Stimulated activated CD4-positive, alpha-beta T cell treated with anti-CD3 and anti-CD28 coated beads, TNF-alpha, amount 100 ng/mL, for 48 hours (primary cell): Measurements from ENCODE around the gene SAMD14.
A peak's percentile ranks its signal among the peaks of the same experiment; 100 is the strongest.

Source experiments
- DNase-seq, 3 donors: peaks; one replicate each; pipeline ENCODE4 v3.0.0-alpha.2; 2020; ENCODE audit warnings: low read depth in 3 of 3

SAMD14 gene

DNA sequence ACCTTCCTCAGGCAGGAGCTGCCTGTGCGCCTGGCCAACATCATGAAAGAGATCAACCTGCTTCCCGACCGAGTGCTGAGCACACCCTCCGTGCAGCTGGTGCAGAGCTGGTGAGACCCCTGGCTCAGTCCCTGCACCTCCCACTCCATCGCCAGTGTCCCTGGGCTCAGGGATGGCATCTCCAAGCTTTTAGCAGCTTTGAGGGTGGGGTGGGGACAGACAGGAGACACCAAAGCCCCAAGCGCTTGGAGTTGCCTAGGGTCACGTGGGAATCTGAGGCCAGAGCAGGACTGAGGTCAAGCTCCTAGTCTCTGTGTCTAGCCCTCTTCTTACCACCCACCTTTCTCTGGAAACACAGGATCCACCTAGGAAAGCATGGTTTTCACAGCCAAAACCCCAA lies 32.5 kb downstream of the SAMD14 start:
- no peak for DNase-seq

DNA sequence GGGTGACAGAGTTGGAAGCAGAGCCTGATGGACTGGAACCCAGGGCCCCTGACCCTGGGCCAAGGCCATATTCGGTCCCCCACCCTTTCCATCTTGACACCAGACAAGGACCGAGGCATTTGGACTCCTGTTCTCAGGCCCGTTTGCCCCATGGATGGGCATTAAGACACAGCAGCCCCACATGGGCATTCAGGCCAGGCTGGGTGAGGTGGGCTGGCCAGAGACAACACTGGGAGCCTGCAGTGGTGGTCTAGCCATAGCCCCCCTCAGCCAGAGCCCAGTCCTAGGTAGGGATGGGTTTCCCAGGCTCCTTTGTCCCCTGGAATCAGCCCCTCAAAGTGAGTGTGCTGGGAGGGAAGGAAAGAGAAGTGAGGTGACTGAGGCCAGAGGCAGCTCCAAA lies 33.2 kb downstream of the SAMD14 start:
- no peak for DNase-seq

DNA sequence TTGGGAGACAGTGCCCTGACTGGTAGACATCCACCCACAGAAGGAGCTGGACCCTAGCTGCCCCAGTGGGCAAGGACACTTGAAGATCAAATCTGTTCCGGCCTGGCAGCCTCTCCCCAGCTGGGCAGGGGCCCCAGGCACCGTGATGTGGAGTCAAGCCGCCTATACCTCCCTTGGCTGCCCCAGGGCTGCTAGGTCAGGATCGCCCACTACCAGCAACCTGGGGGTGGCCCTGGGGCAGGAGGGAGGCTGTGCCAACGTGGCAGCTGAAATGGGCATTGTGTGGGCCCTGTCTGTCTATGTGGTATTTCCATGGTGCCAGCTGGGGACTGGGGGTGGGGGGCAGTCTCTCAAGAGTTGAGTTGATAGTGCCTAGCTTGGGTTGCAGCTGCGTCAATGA lies 33.9 kb downstream of the SAMD14 start:
- no peak for DNase-seq

DNA sequence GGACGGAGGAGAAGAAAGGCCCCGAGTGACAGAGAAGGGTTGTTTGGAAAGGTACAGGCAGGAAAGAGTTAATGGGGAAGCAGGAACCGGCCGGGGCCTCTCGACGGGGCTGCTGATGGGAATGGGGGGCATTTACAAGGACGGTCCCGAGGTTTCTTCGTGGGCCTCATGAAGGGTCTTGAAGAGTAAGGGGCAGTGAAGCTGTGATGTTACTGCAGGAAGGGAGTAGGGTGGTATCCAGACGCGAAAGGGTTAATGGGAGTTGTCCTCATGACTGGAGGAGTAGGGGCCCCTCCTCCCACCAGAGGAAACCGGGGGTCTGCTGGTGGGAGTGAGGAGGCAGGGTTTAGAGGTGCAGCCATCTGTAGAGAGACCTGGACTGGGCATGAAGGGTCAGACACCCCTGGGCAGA lies 34.3 kb downstream of the SAMD14 start:
- DNase-seq, result no peak

DNA sequence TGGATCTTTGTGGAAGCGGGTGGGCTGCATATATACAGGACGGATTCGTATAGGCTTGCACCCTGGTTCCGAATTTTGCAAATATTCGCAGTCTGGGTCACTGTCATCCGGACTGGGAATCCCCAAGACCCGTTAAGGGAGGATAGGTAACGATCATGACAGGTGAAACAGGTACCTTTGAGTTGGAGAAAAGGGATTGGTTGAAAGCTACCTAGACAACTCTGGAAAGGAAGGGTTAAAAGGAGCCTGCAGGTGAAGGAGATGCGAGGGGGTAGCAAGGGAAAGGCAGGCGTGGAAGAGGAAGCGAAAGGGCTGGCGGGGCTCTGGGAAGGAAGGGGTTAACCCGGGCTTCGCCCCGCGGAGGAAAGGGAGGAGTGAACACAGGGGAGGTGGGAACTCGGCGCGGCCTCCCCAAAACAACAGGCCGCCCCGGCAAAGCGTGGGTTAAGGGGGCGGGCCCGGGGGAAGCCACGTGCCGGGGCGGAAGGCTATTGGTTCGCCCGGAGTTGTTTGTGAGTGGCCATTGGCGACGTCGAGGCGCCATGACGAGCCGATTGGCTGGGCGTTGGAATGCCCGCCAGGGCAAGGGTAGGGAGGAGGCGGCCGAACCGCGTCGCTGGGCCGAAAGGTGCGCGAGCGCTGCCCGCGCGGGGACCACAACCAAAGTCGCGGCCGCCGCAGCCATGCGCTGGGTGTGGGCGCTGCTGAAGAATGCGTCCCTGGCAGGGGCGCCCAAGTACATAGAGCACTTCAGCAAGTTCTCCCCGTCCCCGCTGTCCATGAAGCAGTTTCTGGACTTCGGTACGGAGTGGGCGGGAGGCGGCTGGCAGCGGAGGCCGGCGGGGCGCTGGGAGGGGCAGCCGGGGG lies 35.0 kb downstream of the SAMD14 start, which contains the start of gene PDK2:
TSS of gene PDK2 (plus strand) at position 599 of the 867 bp plus-strand sequence. CDS start at position 684, 85 bp downstream.
- peak; percentile 89 to 91 (median 91) for DNase-seq

DNA sequence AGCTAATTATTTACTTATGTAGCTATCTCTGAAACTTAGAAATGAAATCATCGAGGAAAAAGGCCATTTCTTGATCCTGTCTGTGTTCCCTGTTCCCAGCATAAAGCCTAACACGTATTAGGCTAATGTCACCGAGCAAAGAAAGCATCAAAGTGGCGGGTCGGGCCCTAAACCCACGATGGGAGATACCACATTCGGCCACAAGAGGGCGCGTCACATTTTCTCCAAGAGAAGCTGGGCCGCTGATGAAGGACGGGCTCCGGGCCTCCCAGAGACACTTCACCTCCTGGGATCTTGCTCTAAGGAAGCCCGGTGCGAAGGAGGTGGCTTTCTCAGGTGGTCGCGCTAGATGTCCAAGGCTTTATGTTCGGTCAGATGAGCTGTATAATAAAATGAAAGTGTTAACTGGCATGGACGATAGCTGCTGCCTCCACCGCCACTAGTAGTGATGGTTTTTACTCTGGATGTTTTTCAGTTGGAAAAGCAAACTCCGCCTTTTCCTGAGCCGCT lies 35.7 kb downstream of the SAMD14 start:
- DNase-seq, result peak; percentile 75 to 89 (median 88)

DNA sequence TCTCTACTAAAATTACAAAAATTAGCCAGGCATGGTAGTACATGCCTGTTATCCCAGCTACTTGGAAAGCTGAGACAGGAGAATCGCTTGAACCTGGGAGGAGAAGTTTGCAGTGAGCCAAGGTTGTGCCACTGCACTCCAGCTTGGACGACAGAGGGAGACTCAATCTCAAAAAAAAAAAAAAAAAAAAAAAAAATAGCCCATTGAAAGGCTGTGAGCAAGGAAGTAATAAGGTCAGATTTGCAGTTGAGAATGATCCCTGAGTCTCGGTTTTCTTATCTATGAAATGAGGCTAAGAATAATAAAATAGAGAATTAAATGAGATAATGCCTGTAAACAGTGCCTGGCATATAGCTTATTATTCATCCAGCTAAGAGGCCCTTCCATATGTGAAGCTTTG lies 36.2 kb downstream of the SAMD14 start:
- no peak for DNase-seq

DNA sequence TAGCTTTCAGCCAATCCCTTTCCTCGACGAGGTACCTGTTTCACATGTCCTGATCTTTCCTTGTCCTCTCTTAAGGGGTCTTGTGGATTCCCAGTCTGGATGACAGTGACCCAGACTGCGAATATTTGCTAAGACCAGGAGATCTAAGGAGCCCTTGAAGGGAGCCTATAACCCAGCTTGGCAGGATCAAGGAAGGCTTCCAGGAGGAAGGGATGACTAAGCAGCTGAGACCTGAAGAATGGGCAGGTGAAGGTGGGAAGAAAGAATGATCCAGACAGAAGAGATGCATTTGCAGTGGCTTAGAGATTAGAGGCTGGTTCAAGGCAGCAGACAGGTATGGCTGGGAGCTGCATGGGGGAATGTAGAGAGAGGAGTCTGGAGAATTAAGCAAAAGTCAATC lies 36.7 kb downstream of the SAMD14 start:
- DNase-seq, result no peak

DNA sequence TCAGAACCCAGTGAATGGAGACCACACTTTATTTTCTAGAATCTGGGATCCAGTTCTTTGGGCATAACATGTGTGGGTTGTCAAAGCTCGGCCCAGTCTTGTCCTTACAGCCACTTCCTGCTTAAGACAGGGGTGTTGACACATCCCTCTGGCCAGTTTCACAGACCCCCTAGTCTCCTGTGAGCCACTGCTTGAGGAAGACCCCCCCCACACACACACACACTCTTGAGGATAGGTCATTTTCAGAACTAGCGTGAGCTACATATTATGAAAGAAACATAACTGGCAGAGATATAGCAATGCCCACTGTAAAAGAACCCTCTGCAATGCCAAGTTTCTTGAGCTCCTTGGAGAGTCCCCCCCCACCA lies 38.1 kb downstream of the SAMD14 start:
- no peak for DNase-seq

DNA sequence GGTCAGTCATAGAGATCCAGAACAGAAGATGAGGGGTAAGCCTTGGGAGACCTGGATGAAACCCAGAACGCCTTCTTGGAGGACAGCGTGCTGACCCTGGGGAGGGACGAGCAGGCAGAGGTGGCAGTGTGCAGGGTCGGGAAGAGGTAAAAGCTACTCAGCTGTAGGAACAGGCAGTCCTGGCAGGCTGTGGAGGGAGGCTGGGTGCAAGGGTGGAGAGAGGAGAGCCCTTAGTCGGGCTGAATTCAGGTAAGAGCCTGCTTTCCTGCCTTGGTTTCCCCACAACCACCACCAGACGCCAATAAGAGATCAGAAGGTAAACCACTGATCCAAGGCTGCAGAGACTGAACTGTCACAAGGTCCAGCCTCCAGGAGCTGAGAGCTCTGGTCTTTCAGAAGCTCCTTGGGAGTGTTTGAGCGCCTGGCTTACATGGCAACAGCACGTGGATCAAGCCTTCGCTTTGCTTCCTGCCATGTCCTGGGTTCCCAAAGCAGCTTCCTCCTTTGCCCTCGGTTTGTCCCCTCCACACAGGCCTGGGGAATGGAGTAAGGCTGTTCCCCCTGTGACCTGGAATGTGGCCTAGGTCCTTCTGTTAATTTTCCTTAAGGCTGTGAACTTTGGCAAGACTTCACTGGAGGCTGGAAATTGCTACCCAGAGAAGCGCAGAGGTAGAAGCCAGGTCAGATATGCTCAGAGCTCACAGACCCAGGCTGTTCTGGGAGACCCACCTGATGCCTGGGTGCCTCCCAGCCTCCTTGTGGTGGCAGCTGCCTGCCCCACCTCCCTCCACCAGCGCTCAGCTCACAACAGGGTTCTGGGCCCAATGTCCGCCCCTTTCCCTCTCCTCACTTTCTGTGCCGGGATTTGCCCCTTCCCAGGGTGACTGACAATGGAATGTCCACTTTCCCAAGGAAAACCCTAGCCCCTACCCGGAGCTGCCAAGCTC lies 38.7 kb downstream of the SAMD14 start:
- no peak for DNase-seq

DNA sequence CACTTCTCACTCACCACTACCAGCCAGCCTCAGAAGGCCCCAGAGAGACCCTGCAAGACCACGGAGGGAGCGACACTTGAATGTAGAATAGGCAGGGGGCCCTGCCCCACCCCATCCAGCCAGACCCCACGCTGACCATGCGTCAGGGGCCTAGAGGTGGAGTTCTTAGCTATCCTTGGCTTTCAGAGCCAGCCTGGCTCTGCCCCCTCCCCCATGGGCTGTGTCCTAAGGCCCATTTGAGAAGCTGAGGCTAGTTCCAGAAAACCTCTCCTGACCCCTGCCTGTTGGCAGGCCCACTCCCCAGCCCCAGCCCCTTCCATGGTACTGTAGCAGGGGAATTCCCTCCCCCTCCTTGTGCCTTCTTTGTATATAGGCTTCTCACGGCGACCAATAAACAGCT lies 39.9 kb downstream of the SAMD14 start:
- no peak for DNase-seq

DNA sequence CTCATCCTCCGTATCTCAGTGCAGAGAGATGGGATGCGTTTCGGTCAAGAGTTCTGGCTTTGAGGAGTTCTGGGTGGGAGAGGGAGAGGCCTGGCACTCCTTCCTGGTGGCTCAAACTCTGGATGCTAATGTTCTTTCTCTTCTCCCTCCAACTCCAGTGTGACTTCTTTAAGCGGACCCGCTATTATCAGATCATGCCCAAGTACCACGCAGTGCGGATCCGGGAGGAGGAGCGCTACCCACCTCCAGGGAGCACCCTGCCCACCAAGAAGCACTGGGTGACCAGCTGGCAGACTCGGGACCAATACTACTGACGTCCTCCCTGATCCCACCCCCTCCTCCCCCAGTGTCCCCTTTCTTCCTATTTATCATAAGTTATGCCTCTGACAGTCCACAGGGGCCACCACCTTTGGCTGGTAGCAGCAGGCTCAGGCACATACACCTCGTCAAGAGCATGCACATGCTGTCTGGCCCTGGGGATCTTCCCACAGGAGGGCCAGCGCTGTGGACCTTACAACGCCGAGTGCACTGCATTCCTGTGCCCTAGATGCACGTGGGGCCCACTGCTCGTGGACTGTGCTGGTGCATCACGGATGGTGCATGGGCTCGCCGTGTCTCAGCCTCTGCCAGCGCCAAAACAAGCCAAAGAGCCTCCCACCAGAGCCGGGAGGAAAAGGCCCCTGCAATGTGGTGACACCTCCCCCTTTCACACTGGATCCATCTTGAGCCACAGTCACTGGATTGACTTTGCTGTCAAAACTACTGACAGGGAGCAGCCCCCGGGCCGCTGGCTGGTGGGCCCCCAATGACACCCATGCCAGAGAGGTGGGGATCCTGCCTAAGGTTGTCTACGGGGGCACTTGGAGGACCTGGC lies 40.8 kb downstream of the SAMD14 start:
- DNase-seq, result no peak

DNA sequence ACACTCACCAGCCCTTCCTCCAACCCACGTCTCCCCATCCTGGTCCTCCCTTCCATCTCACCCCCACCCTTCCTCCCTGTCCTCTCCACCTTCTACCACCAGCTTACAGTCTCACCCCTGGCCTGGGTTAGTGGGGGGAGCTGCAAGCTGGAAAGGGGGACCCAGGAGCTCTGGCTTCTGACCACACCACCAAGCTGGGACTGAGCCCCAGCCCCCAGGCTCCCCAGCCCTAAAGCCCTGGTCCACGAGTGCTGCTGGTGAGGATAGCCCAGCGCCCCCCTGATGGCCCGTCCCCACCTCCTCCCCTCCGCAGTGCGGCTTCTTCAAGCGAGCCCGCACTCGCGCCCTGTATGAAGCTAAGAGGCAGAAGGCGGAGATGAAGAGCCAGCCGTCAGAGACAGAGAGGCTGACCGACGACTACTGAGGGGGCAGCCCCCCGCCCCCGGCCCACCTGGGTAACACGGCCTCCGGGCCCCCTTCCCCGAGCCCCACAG lies 42.0 kb downstream of the SAMD14 start:
- no peak for DNase-seq

DNA sequence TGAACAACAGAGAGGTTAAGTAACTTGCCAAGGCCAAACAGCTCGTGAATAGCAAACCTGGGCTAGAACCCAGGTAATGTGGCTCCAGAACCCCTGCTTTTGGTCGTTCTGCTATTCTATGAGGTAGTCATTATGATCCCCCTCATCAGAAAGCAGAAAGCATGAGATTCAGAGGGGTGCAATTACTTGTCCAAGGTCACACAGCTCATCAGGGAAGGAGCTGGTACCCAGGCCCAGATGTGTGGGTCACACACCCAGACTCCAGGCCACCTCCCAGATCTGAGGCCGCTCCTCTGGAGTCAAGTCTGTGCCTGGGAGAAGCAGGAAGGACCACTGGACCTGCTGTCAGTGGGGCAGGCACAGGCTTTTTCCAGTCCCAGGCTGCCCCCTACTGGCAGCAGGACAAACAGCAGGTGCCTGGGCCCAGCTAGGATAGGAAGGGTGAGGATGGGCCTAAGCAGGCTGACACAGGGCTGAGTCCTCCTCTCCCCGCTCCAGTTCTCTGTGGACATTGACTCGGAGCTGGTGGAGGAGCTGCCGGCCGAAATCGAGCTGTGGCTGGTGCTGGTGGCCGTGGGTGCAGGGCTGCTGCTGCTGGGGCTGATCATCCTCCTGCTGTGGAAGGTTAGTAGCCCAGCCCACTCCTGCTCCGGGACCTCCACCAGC lies 42.6 kb downstream of the SAMD14 start:
- peak; percentile 56 to 66 (median 63) for DNase-seq

DNA sequence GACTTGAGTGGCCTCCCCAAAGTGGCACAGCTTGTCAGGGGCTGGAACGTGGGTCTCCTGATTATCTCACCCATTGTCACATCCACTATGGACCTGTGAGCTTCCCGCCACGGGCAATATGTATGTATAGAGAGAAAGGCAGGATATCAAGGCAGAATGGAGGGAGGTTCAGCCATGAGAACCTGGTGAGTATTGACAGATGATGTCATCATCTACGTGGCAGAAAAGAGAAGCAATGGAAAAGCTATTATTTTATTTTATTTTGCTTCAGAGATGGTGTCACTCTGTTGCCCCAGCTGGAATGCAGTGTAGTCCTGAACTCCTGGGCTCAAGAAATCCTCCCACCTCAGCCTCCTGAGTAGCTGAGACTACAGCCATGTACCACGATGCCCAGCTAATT lies 48.2 kb downstream of the SAMD14 start:
- DNase-seq, result no peak

DNA sequence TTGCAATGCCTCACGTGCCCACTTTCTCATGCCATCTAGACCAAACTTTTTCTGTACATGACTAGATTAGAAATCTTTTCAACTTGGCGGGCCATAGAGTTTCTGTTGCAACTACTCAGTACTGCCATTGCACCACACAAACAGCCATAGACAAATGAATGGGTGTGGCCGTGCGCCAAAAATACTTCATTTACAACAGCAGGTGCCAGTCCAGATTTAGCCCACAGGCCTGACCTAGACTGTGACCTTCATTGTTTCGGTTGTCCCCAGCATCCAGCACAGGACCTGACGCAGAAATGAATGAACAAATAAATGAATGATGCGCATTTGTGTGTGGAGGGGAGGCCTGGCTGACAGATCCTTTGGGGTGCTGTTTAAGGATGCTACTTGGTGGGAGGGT lies 49.1 kb downstream of the SAMD14 start:
- no peak for DNase-seq

DNA sequence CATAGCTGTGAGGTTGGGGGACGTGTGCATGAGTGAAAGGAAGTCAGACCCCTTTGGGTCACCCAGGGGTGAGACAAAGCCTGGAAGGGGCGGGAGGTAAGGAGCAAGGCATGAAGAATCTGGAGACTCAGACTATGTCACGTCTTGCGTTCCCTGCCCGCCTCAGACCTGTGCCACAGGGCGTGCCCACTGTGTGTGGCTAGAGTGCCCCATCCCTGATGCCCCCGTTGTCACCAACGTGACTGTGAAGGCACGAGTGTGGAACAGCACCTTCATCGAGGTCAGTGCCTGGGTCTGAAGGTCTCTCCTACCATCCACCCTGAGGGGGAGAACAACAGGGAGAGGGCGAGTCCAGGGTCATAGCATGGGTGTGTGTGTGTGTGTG lies 49.9 kb downstream of the SAMD14 start:
- DNase-seq, result no peak

DNA sequence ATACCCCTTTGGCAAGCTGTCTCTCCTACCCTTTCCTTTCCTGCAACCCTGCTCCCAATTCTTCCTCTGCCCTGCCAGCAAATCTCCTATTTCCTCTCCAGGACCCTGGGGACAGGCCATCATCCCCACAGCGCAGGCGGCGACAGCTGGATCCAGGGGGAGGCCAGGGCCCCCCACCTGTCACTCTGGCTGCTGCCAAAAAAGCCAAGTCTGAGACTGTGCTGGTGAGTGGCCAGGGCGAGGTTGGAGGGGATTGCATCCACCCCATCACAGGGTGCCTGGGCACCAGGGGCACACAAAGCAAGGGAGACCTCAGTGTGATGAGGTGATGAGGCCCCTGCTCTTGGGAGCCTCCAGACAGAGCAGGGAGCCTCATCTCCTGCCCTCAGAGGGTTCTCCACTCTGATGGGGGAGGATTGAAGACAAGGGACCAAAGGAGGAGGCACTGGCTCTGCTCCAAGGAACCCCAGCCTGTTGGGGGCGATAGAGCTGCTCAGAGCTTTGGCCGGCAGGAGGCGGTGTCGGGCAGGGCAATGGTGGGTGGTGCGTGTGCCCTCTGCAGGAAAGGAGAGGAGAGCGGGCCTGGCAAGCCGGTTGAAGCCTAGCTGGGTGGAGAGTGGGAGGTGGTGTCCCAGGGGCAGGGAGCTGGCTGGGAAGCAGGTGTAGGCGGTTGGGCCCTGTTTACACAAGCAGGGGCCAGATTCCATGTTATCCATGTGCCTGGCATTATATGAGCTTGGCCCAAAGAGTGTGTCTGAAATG lies 50.4 kb downstream of the SAMD14 start:
- no peak for DNase-seq

DNA sequence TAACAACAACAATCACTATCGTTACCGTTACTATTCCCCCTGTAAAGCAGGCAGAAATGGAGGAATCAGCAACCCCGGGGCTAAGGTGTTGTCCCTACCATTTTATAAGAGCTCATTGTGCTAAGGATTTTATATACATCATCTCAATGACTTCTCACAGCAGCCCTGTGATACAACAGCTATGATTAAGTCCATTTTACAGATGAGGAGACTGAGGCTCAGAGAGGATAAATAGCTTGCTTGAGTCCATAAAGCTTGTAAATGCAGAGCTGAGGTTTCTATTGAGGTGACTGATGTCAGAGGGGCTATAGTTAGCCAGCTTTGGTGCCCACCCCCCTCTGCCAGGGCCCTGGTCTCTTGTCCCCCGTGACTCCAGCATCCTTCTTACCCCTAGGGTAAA lies 51.5 kb downstream of the SAMD14 start:
- DNase-seq, result no peak
